RWPE2 (cell line): ENCODE measurements around the gene TLE4.

Experiments
- ATAC-seq: fragments of 200-7000 bp; cut with Tn5 transposase; 3 replicates; pipeline ENCODE4 v1.9.1; 2021; ENCODE audit warnings: low read depth
- DNase-seq: peaks from one replicate; pipeline ENCODE4 v3.0.0-alpha.2; 2020; ENCODE audit warnings: low spot score
- H3K27ac ChIP-seq: fragments of 450-650 bp; 2 replicates; pipeline ENCODE4 v1.5.1; 2017; ENCODE audit warnings: mild to moderate bottlenecking; ENCODE audit not compliant: poor library complexity, severe bottlenecking
- H3K27me3 ChIP-seq: fragments of 250-450 bp; sonication (Bioruptor Pico); 2 replicates; pipeline ENCODE4 v1.5.1; 2021; ENCODE audit warnings: mild to moderate bottlenecking, moderate library complexity; ENCODE audit not compliant: insufficient read depth, poor library complexity, severe bottlenecking
- H3K36me3 ChIP-seq: fragments of 250-450 bp; sonication (Bioruptor Pico); 2 replicates; pipeline ENCODE4 v1.5.1; 2020; ENCODE audit warnings: low read depth, mild to moderate bottlenecking, moderate library complexity
- H3K4me1 ChIP-seq: fragments of 250-450 bp; sonication (Bioruptor Pico); 2 replicates; pipeline ENCODE4 v1.5.1; 2021; ENCODE audit warnings: mild to moderate bottlenecking, moderate library complexity; ENCODE audit not compliant: insufficient read depth, poor library complexity, severe bottlenecking
- H3K4me3 ChIP-seq: fragments of 250-450 bp; sonication (Bioruptor Pico); 2 replicates; pipeline ENCODE4 v1.5.1; 2021; ENCODE audit warnings: mild to moderate bottlenecking, moderate library complexity; ENCODE audit not compliant: severe bottlenecking
- H3K9me3 ChIP-seq: fragments of 250-450 bp; sonication (Bioruptor Pico); 2 replicates; pipeline ENCODE4 v1.5.1; 2021; ENCODE audit warnings: mild to moderate bottlenecking, moderate library complexity; ENCODE audit not compliant: severe bottlenecking
- CTCF ChIP-seq: fragments of 450-650 bp; IDR thresholded peaks from one replicate; pipeline ENCODE4 v1.5.1; 2017; ENCODE audit warnings: mild to moderate bottlenecking, moderate library complexity; ENCODE audit not compliant: poor library complexity, severe bottlenecking

The TLE4 gene

GRCh38 chr9:79565245-79565644 is 6.5 kb upstream of the TLE4 start:
- no peak overlapping the region for H3K4me3 ChIP-seq
- TF ChIP-seq CTCF: no peak
- no peaks in the 10 kb centered on the region for H3K36me3 ChIP-seq
- no peaks in the 10 kb centered on the region for H3K27me3 ChIP-seq
- H3K4me1 ChIP-seq: no peaks in the 10 kb centered on the region
- H3K9me3 ChIP-seq: no peaks in the 10 kb centered on the region
- DNase-seq (no peak), ATAC-seq (peak; percentile 91)
- H3K27ac ChIP-seq: no peak overlapping the region

GRCh38 chr9:79567671-79568098 is 4.1 kb upstream of the TLE4 start:
- Histone ChIP-seq H3K4me1 (no peaks in the 10 kb centered on the region), H3K4me3 (no peak overlapping the region), H3K36me3 (no peaks in the 10 kb centered on the region), H3K27ac (no peak overlapping the region), H3K27me3 (no peaks in the 10 kb centered on the region), H3K9me3 (no peaks in the 10 kb centered on the region)
- ATAC-seq (no peak), DNase-seq (no peak)
- TF ChIP-seq CTCF: no peak

- no peak for DNase-seq
- no peak overlapping the region for H3K27ac ChIP-seq
- ATAC-seq: no peak
- H3K4me3 ChIP-seq: no peak overlapping the region
- no peaks in the 10 kb centered on the region for H3K36me3 ChIP-seq
- no peaks in the 10 kb centered on the region for H3K27me3 ChIP-seq
- no peaks in the 10 kb centered on the region for H3K4me1 ChIP-seq
- no peak for TF ChIP-seq CTCF
- no peaks in the 10 kb centered on the region for H3K9me3 ChIP-seq
Measured at GRCh38 chr9:79568337-79569101, 3.2 kb upstream of the TLE4 start.

- H3K4me1 ChIP-seq: peaks cover 3% of the 10 kb centered on the region
- no peak overlapping the region for H3K27ac ChIP-seq
- ATAC-seq (no peak), DNase-seq (no peak)
- no peaks in the 10 kb centered on the region for H3K9me3 ChIP-seq
- peak overlapping the region; percentile 61 for H3K4me3 ChIP-seq
- TF ChIP-seq CTCF: no peak
- H3K27me3 ChIP-seq: no peaks in the 10 kb centered on the region
- H3K36me3 ChIP-seq: no peaks in the 10 kb centered on the region
Measured at GRCh38 chr9:79569814-79570447, 1.8 kb upstream of the TLE4 start.
